SK-N-SH (cell line): Measurements from ENCODE around the gene PMEPA1. TPM values are rescaled to one million over a fixed set of nuclear protein-coding genes. Genes with fewer than 3 reads are reported as not detected.

ENCODE experiments used
- CTCF ChIA-PET: fragments of 300-600, 350-600 bp; formaldehyde crosslinking; extraction: SDS; loops from one replicate; lab custom pipeline; 2021; lab: Yijun Ruan, JAX
- POLR2A ChIA-PET: fragments of 350-600 bp; sonication (Branson Sonifier 250); formaldehyde crosslinking; extraction: SDS; loops from one replicate; lab custom pipeline; 2020; ENCODE audit warnings: antibody characterized with exemption, inconsistent platforms; lab: Yijun Ruan, JAX
- DNase-seq: peaks from one replicate; pipeline ENCODE4 v3.0.0; 2012
- H2AFZ ChIP-seq: fragments of 200-600 bp; sonication (generic); 2 replicates; pipeline ENCODE4 v1.8.1; 2016; ENCODE audit warnings: antibody characterized with exemption, mild to moderate bottlenecking, low read depth
- H3F3A ChIP-seq: fragments of 200-600 bp; sonication (generic); replicated peaks from 2 replicates; pipeline ENCODE3; 2016; ENCODE audit warnings: antibody characterized with exemption, mild to moderate bottlenecking; ENCODE audit not compliant: insufficient read depth
- H3K27ac ChIP-seq, 2 experiments: fragments of 200-500 bp in 1 of 2; fragments of 200-600 bp in 1 of 2; sonication (Bioruptor generic) in 1 of 2; sonication (generic), shearing (Covaris generic) in 1 of 2; 2 replicates each; pipeline versions ENCODE4 v1.5.1 to v1.6.1; 2014 to 2016; ENCODE audit warnings: low read depth in 2 of 2, inconsistent platforms in 1 of 2, low read length in 1 of 2, mild to moderate bottlenecking in 1 of 2, mixed read lengths in 1 of 2
- H3K27me3 ChIP-seq: fragments of 200-600 bp; sonication (generic), shearing (Covaris generic); 2 replicates; pipeline ENCODE4 v1.6.1; 2016; ENCODE audit warnings: mixed run types; ENCODE audit not compliant: insufficient read depth
- H3K36me3 ChIP-seq, 2 experiments: fragments of 200-500 bp in 1 of 2; fragments of 200-600 bp in 1 of 2; sonication (Bioruptor generic) in 1 of 2; sonication (generic) in 1 of 2; replicated peaks in 1 of 2; 2 replicates each; pipeline versions ENCODE3 to v1.5.1; 2014 to 2016; ENCODE audit warnings: low read length in 1 of 2, mild to moderate bottlenecking in 1 of 2; ENCODE audit not compliant: insufficient read depth in 2 of 2, control insufficient read depth in 1 of 2
- H3K4me1 ChIP-seq, 2 experiments: fragments of 200-500 bp in 1 of 2; fragments of 200-600 bp in 1 of 2; sonication (Bioruptor generic) in 1 of 2; sonication (generic), shearing (Covaris generic) in 1 of 2; 2 replicates each; pipeline versions ENCODE4 v1.5.1 to v1.6.1; 2014 to 2016; ENCODE audit warnings: low read depth in 1 of 2, low read length in 1 of 2, mixed run types in 1 of 2; ENCODE audit not compliant: insufficient read depth in 2 of 2, control insufficient read depth in 1 of 2
- H3K4me2 ChIP-seq: fragments of 200-600 bp; sonication (generic), shearing (Covaris generic); 2 replicates; pipeline ENCODE4 v1.6.1; 2017; ENCODE audit warnings: mixed run types
- H3K4me3 ChIP-seq, 2 experiments: fragments of 200-500 bp in 1 of 2; fragments of 200-600 bp in 1 of 2; sonication (Bioruptor generic) in 1 of 2; sonication (generic), shearing (Covaris generic) in 1 of 2; 2 replicates each; pipeline versions ENCODE4 v1.5.1 to v1.8.1; 2014 to 2016; ENCODE audit warnings: low read depth in 2 of 2, inconsistent platforms in 1 of 2, low read length in 1 of 2, mild to moderate bottlenecking in 1 of 2, mixed read lengths in 1 of 2, moderate library complexity in 1 of 2
- H3K79me2 ChIP-seq: fragments of 200-600 bp; sonication (generic); 2 replicates; pipeline ENCODE4 v1.8.1; 2017; ENCODE audit warnings: mild to moderate bottlenecking; ENCODE audit not compliant: insufficient read depth
- H3K9ac ChIP-seq: fragments of 200-600 bp; sonication (generic); 2 replicates; pipeline ENCODE4 v1.6.1; 2017; ENCODE audit warnings: mixed run types
- H3K9me2 ChIP-seq: fragments of 200-600 bp; sonication (generic); 2 replicates; pipeline ENCODE4 v1.6.1; 2017; ENCODE audit warnings: mixed run types
- H3K9me3 ChIP-seq: fragments of 200-600 bp; sonication (generic); 2 replicates; pipeline ENCODE4 v1.6.1; 2017; ENCODE audit warnings: mixed run types, mild to moderate bottlenecking, moderate library complexity
- H4K20me1 ChIP-seq: fragments of 200-600 bp; sonication (generic); 2 replicates; pipeline ENCODE4 v1.6.1; 2017; ENCODE audit warnings: mild to moderate bottlenecking, mixed run types; ENCODE audit not compliant: insufficient read depth
- CHD2 ChIP-seq: fragments of 150-350 bp; IDR thresholded peaks from 2 replicates; pipeline ENCODE4 v1.6.1; 2018; ENCODE audit warnings: low read length; ENCODE audit not compliant: partially characterized antibody
- CTCF ChIP-seq: fragments of 200-600 bp; sonication (generic); IDR thresholded peaks from 2 replicates; pipeline ENCODE4 v1.6.1; 2017; ENCODE audit warnings: antibody characterized with exemption, mild to moderate bottlenecking, moderate library complexity
- GABPA ChIP-seq: IDR thresholded peaks from 2 replicates; pipeline ENCODE4 v1.4.0; 2012; ENCODE audit warnings: low read depth, mild to moderate bottlenecking
- IRF3 ChIP-seq: fragments of 150-350 bp; IDR thresholded peaks from 2 replicates; pipeline ENCODE4 v1.6.1; 2016; ENCODE audit warnings: mild to moderate bottlenecking, low read depth, low read length
- JUND ChIP-seq: IDR thresholded peaks from 2 replicates; pipeline ENCODE4 v1.4.0; 2012
- MXI1 ChIP-seq: IDR thresholded peaks from 2 replicates; pipeline ENCODE4 v1.6.1; 2012; ENCODE audit warnings: mild to moderate bottlenecking, low read depth, low read length, improper control_type of control experiment
- NFIC ChIP-seq: IDR thresholded peaks from 2 replicates; pipeline ENCODE4 v1.4.0; 2012; ENCODE audit warnings: borderline replicate concordance
- NRF1 ChIP-seq: IDR thresholded peaks from 2 replicates; pipeline ENCODE4 v1.6.1; 2012; ENCODE audit warnings: low read depth, mild to moderate bottlenecking, low read length
- RFX5 ChIP-seq: IDR thresholded peaks from 2 replicates; pipeline ENCODE4 v1.6.1; 2012; ENCODE audit warnings: mild to moderate bottlenecking, improper control_type of control experiment, low read length
- RXRA ChIP-seq: IDR thresholded peaks from 2 replicates; pipeline ENCODE4 v1.4.0; 2012; ENCODE audit warnings: low read depth, mild to moderate bottlenecking, borderline replicate concordance
- SMC3 ChIP-seq: IDR thresholded peaks from 2 replicates; pipeline ENCODE4 v1.6.1; 2012; ENCODE audit warnings: low read depth, low read length, improper control_type of control experiment
- TAF1 ChIP-seq: IDR thresholded peaks from 2 replicates; pipeline ENCODE4 v1.6.1; 2012; ENCODE audit warnings: low read depth, mild to moderate bottlenecking, low read length, moderate library complexity, borderline replicate concordance
- TCF12 ChIP-seq: IDR thresholded peaks from 2 replicates; pipeline ENCODE4 v1.4.0; 2012
- YY1 ChIP-seq: IDR thresholded peaks from 2 replicates; pipeline ENCODE4 v1.4.0; 2012; ENCODE audit warnings: low read depth, mild to moderate bottlenecking
- ZBTB33 ChIP-seq: IDR thresholded peaks from 2 replicates; pipeline ENCODE4 v1.4.0; 2012; ENCODE audit warnings: low read depth, borderline replicate concordance
- WGBS: methylation state at CpG from one replicate; pipeline ENCODE4 v1.1.6; 2017; ENCODE audit warnings: low lambda C conversion rate; 5-methylcytosine and 5-hydroxymethylcytosine counted together
- polyA plus RNA-seq, 3 experiments: library from polyadenylated mRNA; depleted of rRNA; stranded (reverse); fragments of >200 nt; gene quantifications; 2 replicates each; pipeline ENCODE4 v1.2.3, GENCODE V29; 2012
- TF ChIP-seq, protein P1 (sequence below): fragments of 150-350 bp; IDR thresholded peaks from 2 replicates; pipeline ENCODE4 v1.6.1; 2017; ENCODE audit warnings: antibody characterized with exemption, low read length, low read depth, borderline replicate concordance
- TF ChIP-seq, protein P2 (sequence below): IDR thresholded peaks from 2 replicates; pipeline ENCODE4; 2012
- TF ChIP-seq, protein P3 (sequence below): IDR thresholded peaks from 2 replicates; pipeline ENCODE4 v1.4.0; 2012; ENCODE audit warnings: low read depth

PMEPA1 gene
- polyA plus RNA-seq, 1 of the 3 experiments (the other 2 are of a cell fraction) = 7.1 TPM

- POLR2A ChIA-PET = interaction anchor here (1.3 kb wide), 1 partner anchor 57 kb away, joined by 3 read pairs; the partner anchor contains the start of gene PMEPA1
- H3K4me1 ChIP-seq = peaks cover 0 to 8% of the 10 kb centered on the region in 2 experiments; a peak in 1 of 4 replicates
- no peak overlapping the region for H3K9ac ChIP-seq
Observed at GRCh38 chr20:57652606-57653545, 56.9 kb downstream of the PMEPA1 start.

More at GRCh38 chr20:57652606-57653545, 56.9 kb downstream of the PMEPA1 start:
- no peaks in the 10 kb centered on the region for H3F3A ChIP-seq
- H3K27me3 ChIP-seq = no peaks in the 10 kb centered on the region
- no peaks in the 10 kb centered on the region for H3K9me2 ChIP-seq
- no peaks in the 10 kb centered on the region for H3K79me2 ChIP-seq
- H3K9me3 ChIP-seq = no peaks in the 10 kb centered on the region
- DNase-seq = peak; percentile 32
- TF ChIP-seq TAF1 (no peak), GABPA (no peak), RXRA (no peak), JUND (no peak), NRF1 (no peak), MXI1 (no peak), TCF12 (no peak), CHD2 (no peak), ZBTB33 (no peak), NFIC (no peak), SMC3 (no peak), RFX5 (no peak), YY1 (no peak), IRF3 (no peak), CTCF (no peak)
- TF ChIP-seq, protein P1, sequence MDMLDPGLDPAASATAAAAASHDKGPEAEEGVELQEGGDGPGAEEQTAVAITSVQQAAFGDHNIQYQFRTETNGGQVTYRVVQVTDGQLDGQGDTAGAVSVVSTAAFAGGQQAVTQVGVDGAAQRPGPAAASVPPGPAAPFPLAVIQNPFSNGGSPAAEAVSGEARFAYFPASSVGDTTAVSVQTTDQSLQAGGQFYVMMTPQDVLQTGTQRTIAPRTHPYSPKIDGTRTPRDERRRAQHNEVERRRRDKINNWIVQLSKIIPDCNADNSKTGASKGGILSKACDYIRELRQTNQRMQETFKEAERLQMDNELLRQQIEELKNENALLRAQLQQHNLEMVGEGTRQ = no peak
- TF ChIP-seq, protein P2, sequence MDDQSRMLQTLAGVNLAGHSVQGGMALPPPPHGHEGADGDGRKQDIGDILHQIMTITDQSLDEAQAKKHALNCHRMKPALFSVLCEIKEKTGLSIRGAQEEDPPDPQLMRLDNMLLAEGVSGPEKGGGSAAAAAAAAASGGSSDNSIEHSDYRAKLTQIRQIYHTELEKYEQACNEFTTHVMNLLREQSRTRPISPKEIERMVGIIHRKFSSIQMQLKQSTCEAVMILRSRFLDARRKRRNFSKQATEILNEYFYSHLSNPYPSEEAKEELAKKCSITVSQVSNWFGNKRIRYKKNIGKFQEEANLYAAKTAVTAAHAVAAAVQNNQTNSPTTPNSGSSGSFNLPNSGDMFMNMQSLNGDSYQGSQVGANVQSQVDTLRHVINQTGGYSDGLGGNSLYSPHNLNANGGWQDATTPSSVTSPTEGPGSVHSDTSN = no peak
- TF ChIP-seq, protein P3, sequence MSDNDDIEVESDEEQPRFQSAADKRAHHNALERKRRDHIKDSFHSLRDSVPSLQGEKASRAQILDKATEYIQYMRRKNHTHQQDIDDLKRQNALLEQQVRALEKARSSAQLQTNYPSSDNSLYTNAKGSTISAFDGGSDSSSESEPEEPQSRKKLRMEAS = no peak
- no peak overlapping the region for H3K4me3 ChIP-seq
- H3K4me2 ChIP-seq = no peak overlapping the region
- peaks cover 7% of the 10 kb centered on the region for H4K20me1 ChIP-seq
- CTCF ChIA-PET = interaction anchor here (0.9 to 3.2 kb wide), 19 partner anchors 9 to 559 kb away, joined by 3 to 32 read pairs (median 6); no protein-coding TSS in a partner anchor
- H2AFZ ChIP-seq = no peak overlapping the region
- WGBS = 94% methylated on average over 18 of the region's 28 CpGs
- H3K36me3 ChIP-seq = peaks cover 7 to 63% of the 10 kb centered on the region in 2 experiments
- H3K27ac ChIP-seq = no peak overlapping the region
